Activated T-cell treated with anti-CD3 and anti-CD28 coated beads, Interleukin-2, amount 50 U/mL, for 72 hours (primary cell): Measurements from ENCODE around the gene ATP2B2. TPM values are rescaled to one million over a fixed set of nuclear protein-coding genes. Genes with fewer than 3 reads are reported as not detected.
A peak's percentile ranks its signal among the peaks of the same experiment; 100 is the strongest.

Experiments
- ATAC-seq, 2 donors: fragments of 150-1000 bp; cut with Tn5 transposase; replicated peaks in 1 of 2; 2 replicates each; pipeline ENCODE4 v1.10.0; 2021; ENCODE audit warnings: moderate library complexity in 2 of 2, mild to moderate bottlenecking in 1 of 2
- DNase-seq, 2 donors: peaks; one replicate each; pipeline ENCODE4 v3.0.0; 2021 to 2022; ENCODE audit warnings: mixed read lengths in 1 of 2
- H3K27ac Mint-ChIP-seq: one replicate; pipeline ENCODE4 v1.8.0; 2022; ENCODE audit warnings: mild to moderate bottlenecking, moderate library complexity, mixed read lengths
- H3K27me3 Mint-ChIP-seq: one replicate; pipeline ENCODE4 v1.8.0; 2022; ENCODE audit warnings: low read depth, mixed read lengths
- H3K36me3 Mint-ChIP-seq, 2 donors: one replicate each; pipeline ENCODE4 v1.8.0; 2022; ENCODE audit warnings: mixed read lengths in 2 of 2, mild to moderate bottlenecking in 1 of 2; ENCODE audit not compliant: insufficient read depth in 2 of 2
- H3K4me1 Mint-ChIP-seq: one replicate; pipeline ENCODE4 v1.8.0; 2022; ENCODE audit warnings: low read depth, mixed read lengths
- H3K4me3 Mint-ChIP-seq, 2 donors: one replicate each; pipeline ENCODE4 v1.8.0; 2022; ENCODE audit warnings: mild to moderate bottlenecking in 2 of 2, mixed read lengths in 2 of 2, moderate library complexity in 2 of 2
- H3K9me3 Mint-ChIP-seq, 2 donors: one replicate each; pipeline ENCODE4 v1.8.0; 2022; ENCODE audit warnings: mixed read lengths in 2 of 2
- total RNA-seq, 2 donors: library from RNA; stranded (reverse); gene quantifications; one replicate each; pipeline ENCODE4 v1.2.3, GENCODE V29; 2022

ATP2B2 gene
- total RNA-seq, 2 donors from 2014 or later = not detected

GRCh38 chr3:10420745-10421475 is 84.5 kb downstream of the ATP2B2 start:
- Mint-ChIP-seq H3K36me3 (no peaks in the 10 kb centered on the region), H3K4me3 (no peak overlapping the region), H3K4me1 (peaks cover 11% of the 10 kb centered on the region), H3K27ac (no peak overlapping the region), H3K27me3 (no peaks in the 10 kb centered on the region), H3K9me3 (no peaks in the 10 kb centered on the region)
- DNase-seq (no peak), ATAC-seq (no peak)

GRCh38 chr3:10419637-10420232 is 85.7 kb downstream of the ATP2B2 start:
- peaks cover 11% of the 10 kb centered on the region for H3K4me1 Mint-ChIP-seq
- peak; percentile 41 to 56 for DNase-seq
- no peaks in the 10 kb centered on the region for H3K9me3 Mint-ChIP-seq
- H3K36me3 Mint-ChIP-seq = no peaks in the 10 kb centered on the region
- no peaks in the 10 kb centered on the region for H3K27me3 Mint-ChIP-seq
- no peak overlapping the region for H3K4me3 Mint-ChIP-seq
- no peak overlapping the region for H3K27ac Mint-ChIP-seq
- ATAC-seq = peak; percentile 90 to 94

- Mint-ChIP-seq H3K27ac (no peak overlapping the region), H3K4me1 (peaks cover 11% of the 10 kb centered on the region), H3K36me3 (no peaks in the 10 kb centered on the region), H3K9me3 (no peaks in the 10 kb centered on the region), H3K27me3 (no peaks in the 10 kb centered on the region), H3K4me3 (no peak overlapping the region)
- ATAC-seq (no peak), DNase-seq (no peak)
Observed at GRCh38 chr3:10417847-10418246, 87.5 kb downstream of the ATP2B2 start.

- Mint-ChIP-seq H3K36me3 (no peaks in the 10 kb centered on the region), H3K4me1 (peaks cover 11% of the 10 kb centered on the region), H3K9me3 (no peaks in the 10 kb centered on the region), H3K4me3 (no peak overlapping the region), H3K27me3 (no peaks in the 10 kb centered on the region), H3K27ac (no peak overlapping the region)
- ATAC-seq (no peak), DNase-seq (no peak)
Observed at GRCh38 chr3:10416730-10417300, 88.6 kb downstream of the ATP2B2 start.

GRCh38 chr3:10413041-10413440 is 92.3 kb downstream of the ATP2B2 start:
- no peak overlapping the region for H3K4me3 Mint-ChIP-seq
- DNase-seq (no peak), ATAC-seq (no peak)
- H3K9me3 Mint-ChIP-seq = no peaks in the 10 kb centered on the region
- H3K36me3 Mint-ChIP-seq = no peaks in the 10 kb centered on the region
- H3K27me3 Mint-ChIP-seq = no peaks in the 10 kb centered on the region
- no peaks in the 10 kb centered on the region for H3K4me1 Mint-ChIP-seq
- no peak overlapping the region for H3K27ac Mint-ChIP-seq

- no peak for ATAC-seq
- Mint-ChIP-seq H3K9me3 (no peaks in the 10 kb centered on the region), H3K27me3 (no peaks in the 10 kb centered on the region), H3K36me3 (no peaks in the 10 kb centered on the region), H3K4me3 (no peak overlapping the region), H3K27ac (no peak overlapping the region), H3K4me1 (no peaks in the 10 kb centered on the region)
- DNase-seq = no peak
Observed at GRCh38 chr3:10411598-10412332, 93.6 kb downstream of the ATP2B2 start.

GRCh38 chr3:10410383-10411002 is 94.9 kb downstream of the ATP2B2 start:
- no peak for DNase-seq
- Mint-ChIP-seq H3K4me1 (no peaks in the 10 kb centered on the region), H3K9me3 (no peaks in the 10 kb centered on the region), H3K27me3 (no peaks in the 10 kb centered on the region), H3K27ac (no peak overlapping the region), H3K4me3 (no peak overlapping the region), H3K36me3 (no peaks in the 10 kb centered on the region)
- ATAC-seq = no peak

- ATAC-seq (no peak), DNase-seq (no peak)
- Mint-ChIP-seq H3K9me3 (no peaks in the 10 kb centered on the region), H3K27me3 (no peaks in the 10 kb centered on the region), H3K4me3 (no peak overlapping the region), H3K4me1 (no peaks in the 10 kb centered on the region), H3K27ac (no peak overlapping the region), H3K36me3 (no peaks in the 10 kb centered on the region)
Observed at GRCh38 chr3:10408680-10409079, 96.7 kb downstream of the ATP2B2 start.

GRCh38 chr3:10407361-10407760 is 98.0 kb downstream of the ATP2B2 start:
- no peak overlapping the region for H3K27ac Mint-ChIP-seq
- DNase-seq (no peak), ATAC-seq (no peak)
- no peaks in the 10 kb centered on the region for H3K4me1 Mint-ChIP-seq
- H3K9me3 Mint-ChIP-seq = no peaks in the 10 kb centered on the region
- H3K4me3 Mint-ChIP-seq = no peak overlapping the region
- no peaks in the 10 kb centered on the region for H3K36me3 Mint-ChIP-seq
- H3K27me3 Mint-ChIP-seq = no peaks in the 10 kb centered on the region

GRCh38 chr3:10406414-10406813 is 99.0 kb downstream of the ATP2B2 start:
- Mint-ChIP-seq H3K4me3 (no peak overlapping the region), H3K27me3 (no peaks in the 10 kb centered on the region), H3K27ac (no peak overlapping the region), H3K9me3 (no peaks in the 10 kb centered on the region), H3K4me1 (no peaks in the 10 kb centered on the region), H3K36me3 (no peaks in the 10 kb centered on the region)
- DNase-seq = no peak
- ATAC-seq = no peak

GRCh38 chr3:10405816-10406215 is 99.6 kb downstream of the ATP2B2 start:
- Mint-ChIP-seq H3K4me3 (no peak overlapping the region), H3K36me3 (no peaks in the 10 kb centered on the region), H3K27ac (no peak overlapping the region), H3K27me3 (no peaks in the 10 kb centered on the region), H3K4me1 (no peaks in the 10 kb centered on the region), H3K9me3 (no peaks in the 10 kb centered on the region)
- ATAC-seq (no peak), DNase-seq (no peak)

- no peak overlapping the region for H3K4me3 Mint-ChIP-seq
- H3K27ac Mint-ChIP-seq = no peak overlapping the region
- DNase-seq (no peak), ATAC-seq (no peak)
- no peaks in the 10 kb centered on the region for H3K9me3 Mint-ChIP-seq
- no peaks in the 10 kb centered on the region for H3K27me3 Mint-ChIP-seq
- H3K36me3 Mint-ChIP-seq = no peaks in the 10 kb centered on the region
- no peaks in the 10 kb centered on the region for H3K4me1 Mint-ChIP-seq
Observed at GRCh38 chr3:10404876-10405275, 100.5 kb downstream of the ATP2B2 start.

GRCh38 chr3:10404377-10404776 is 101.0 kb downstream of the ATP2B2 start:
- H3K4me1 Mint-ChIP-seq = no peaks in the 10 kb centered on the region
- no peak overlapping the region for H3K4me3 Mint-ChIP-seq
- no peak for ATAC-seq
- no peak for DNase-seq
- no peaks in the 10 kb centered on the region for H3K27me3 Mint-ChIP-seq
- no peaks in the 10 kb centered on the region for H3K36me3 Mint-ChIP-seq
- no peak overlapping the region for H3K27ac Mint-ChIP-seq
- no peaks in the 10 kb centered on the region for H3K9me3 Mint-ChIP-seq
